Endodermal cell (in vitro differentiated cells): Measurements from ENCODE around the gene MTIF3. TPM values are rescaled to one million over a fixed set of nuclear protein-coding genes. Genes with fewer than 3 reads are reported as not detected.
A peak's percentile ranks its signal among the peaks of the same experiment; 100 is the strongest.
"Not testable (repeated sequence)": the region's sequence is repeated elsewhere in the genome, so short reads cannot be mapped to it uniquely, and the experiment has no call there.

Experiments
- DNase-seq: peaks from one replicate; pipeline ENCODE4 v3.0.0-alpha.2; 2017
- H3K27ac ChIP-seq: 2 replicates; pipeline ENCODE4 v1.5.1; 2013; ENCODE audit warnings: mild to moderate bottlenecking, low read depth, low read length, moderate library complexity
- H3K27me3 ChIP-seq: 2 replicates; pipeline ENCODE4 v1.6.1; 2013; ENCODE audit warnings: mild to moderate bottlenecking, low read length, moderate library complexity; ENCODE audit not compliant: insufficient read depth, control insufficient read depth, poor library complexity, severe bottlenecking
- H3K36me3 ChIP-seq: 2 replicates; pipeline ENCODE4 v1.7.0; 2013; ENCODE audit warnings: mild to moderate bottlenecking, low read length, moderate library complexity; ENCODE audit not compliant: control insufficient read depth, insufficient read depth
- H3K4me1 ChIP-seq: one replicate; pipeline ENCODE4 v1.7.0; 2013; ENCODE audit warnings: low read length; ENCODE audit not compliant: control insufficient read depth, insufficient read depth
- H3K4me3 ChIP-seq: 2 replicates; pipeline ENCODE4 v1.5.1; 2013; ENCODE audit warnings: mild to moderate bottlenecking, low read length, moderate library complexity
- H3K9ac ChIP-seq: 2 replicates; pipeline ENCODE4 v1.6.1; 2013; ENCODE audit warnings: mild to moderate bottlenecking, low read length, moderate library complexity; ENCODE audit not compliant: poor library complexity, severe bottlenecking; ENCODE audit errors: extremely low read depth
- H3K9me3 ChIP-seq: 2 replicates; pipeline ENCODE4 v1.6.1; 2013; ENCODE audit warnings: mild to moderate bottlenecking, low read length, moderate library complexity; ENCODE audit not compliant: control insufficient read depth
- H3K27ac Mint-ChIP-seq: 2 replicates; pipeline ENCODE4 v1.8.0; 2020; ENCODE audit warnings: mixed read lengths
- H3K27me3 Mint-ChIP-seq: 2 replicates; pipeline ENCODE4 v1.8.0; 2021; ENCODE audit warnings: mild to moderate bottlenecking, mixed read lengths; ENCODE audit not compliant: insufficient read depth
- H3K36me3 Mint-ChIP-seq: 2 replicates; pipeline ENCODE4 v1.8.0; 2020; ENCODE audit warnings: low read depth, mixed read lengths
- H3K4me1 Mint-ChIP-seq: 2 replicates; pipeline ENCODE4 v1.8.0; 2020; ENCODE audit warnings: mixed read lengths
- H3K4me3 Mint-ChIP-seq: 2 replicates; pipeline ENCODE4 v1.8.0; 2020; ENCODE audit warnings: mild to moderate bottlenecking, moderate library complexity, mixed read lengths
- H3K9me3 Mint-ChIP-seq: 2 replicates; pipeline ENCODE4 v1.8.0; 2020; ENCODE audit warnings: mild to moderate bottlenecking, mixed read lengths
- WGBS, 2 experiments: methylation state at CpG; one replicate each; pipeline versions ENCODE4 v1.1.5 to v1.1.7; 2013; ENCODE audit warnings: missing lambda C conversion rate in 2 of 2, mixed read lengths in 1 of 2; ENCODE audit not compliant: insufficient coverage in 1 of 2, insufficient read length in 1 of 2; 5-methylcytosine and 5-hydroxymethylcytosine counted together
- total RNA-seq, 2 donors: library from RNA; stranded (reverse); fragmentation: NEBNext Ultra II Directional in 1 of 2; extraction: Animal tissue kit (Norgen Biotek cat#: 25700) in 1 of 2; gene quantifications; 2 replicates in 1 of 2; 3 replicates in 1 of 2; pipeline ENCODE4 v1.2.1, GENCODE V29; 2021
- TF ChIP-seq, protein P1 (sequence below): fragments of 200-600 bp; sonication (generic); conservative IDR thresholded peaks from 2 replicates; pipeline ENCODE4 v1.5.0; 2021; ENCODE audit warnings: antibody characterized with exemption, mild to moderate bottlenecking

Gene MTIF3
- total RNA-seq, 2 donors from 2014 or later = 35.0 to 46.8 TPM

DNA sequence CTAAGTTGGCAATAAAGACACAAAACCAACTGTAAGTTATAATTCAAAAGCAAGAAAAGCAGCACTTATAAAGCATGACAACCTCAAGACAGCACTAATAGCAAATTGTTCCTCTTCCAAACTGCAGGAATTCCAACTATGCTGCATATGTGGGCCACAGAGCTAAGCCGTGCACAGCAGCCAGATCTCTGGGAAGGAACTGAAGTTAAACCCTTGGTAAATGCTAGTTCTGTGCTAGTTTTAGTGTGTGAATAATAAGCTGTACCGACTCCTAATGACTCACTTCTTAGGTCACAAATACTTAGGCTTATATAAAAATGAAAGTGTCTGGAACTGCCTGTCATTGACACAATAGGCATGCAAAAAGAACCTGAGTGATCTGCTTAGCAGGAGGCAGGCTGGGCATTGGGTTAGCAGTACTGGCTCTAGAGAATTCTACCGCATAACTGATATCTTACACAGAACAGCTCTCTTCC, 47.1 kb downstream of the MTIF3 start:
- no peak overlapping the region for H3K9ac ChIP-seq
- Mint-ChIP-seq H3K27ac (peak overlapping the region; percentile 35), H3K4me1 (peaks cover 15% of the 10 kb centered on the region), H3K4me3 (no peak overlapping the region), H3K36me3 (no peaks in the 10 kb centered on the region), H3K9me3 (no peaks in the 10 kb centered on the region), H3K27me3 (no peaks in the 10 kb centered on the region)
- no peak overlapping the region for H3K27ac ChIP-seq
- H3K4me3 ChIP-seq = no peak overlapping the region
- TF ChIP-seq, protein P1, sequence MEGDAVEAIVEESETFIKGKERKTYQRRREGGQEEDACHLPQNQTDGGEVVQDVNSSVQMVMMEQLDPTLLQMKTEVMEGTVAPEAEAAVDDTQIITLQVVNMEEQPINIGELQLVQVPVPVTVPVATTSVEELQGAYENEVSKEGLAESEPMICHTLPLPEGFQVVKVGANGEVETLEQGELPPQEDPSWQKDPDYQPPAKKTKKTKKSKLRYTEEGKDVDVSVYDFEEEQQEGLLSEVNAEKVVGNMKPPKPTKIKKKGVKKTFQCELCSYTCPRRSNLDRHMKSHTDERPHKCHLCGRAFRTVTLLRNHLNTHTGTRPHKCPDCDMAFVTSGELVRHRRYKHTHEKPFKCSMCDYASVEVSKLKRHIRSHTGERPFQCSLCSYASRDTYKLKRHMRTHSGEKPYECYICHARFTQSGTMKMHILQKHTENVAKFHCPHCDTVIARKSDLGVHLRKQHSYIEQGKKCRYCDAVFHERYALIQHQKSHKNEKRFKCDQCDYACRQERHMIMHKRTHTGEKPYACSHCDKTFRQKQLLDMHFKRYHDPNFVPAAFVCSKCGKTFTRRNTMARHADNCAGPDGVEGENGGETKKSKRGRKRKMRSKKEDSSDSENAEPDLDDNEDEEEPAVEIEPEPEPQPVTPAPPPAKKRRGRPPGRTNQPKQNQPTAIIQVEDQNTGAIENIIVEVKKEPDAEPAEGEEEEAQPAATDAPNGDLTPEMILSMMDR = no peak
- WGBS, 2 experiments = 46 to 57% methylated on average over 3 of the region's 3 CpGs
- H3K27me3 ChIP-seq = no peaks in the 10 kb centered on the region
- H3K9me3 ChIP-seq = no peaks in the 10 kb centered on the region
- no peak for DNase-seq
- no peaks in the 10 kb centered on the region for H3K36me3 ChIP-seq
- no peaks in the 10 kb centered on the region for H3K4me1 ChIP-seq

DNA sequence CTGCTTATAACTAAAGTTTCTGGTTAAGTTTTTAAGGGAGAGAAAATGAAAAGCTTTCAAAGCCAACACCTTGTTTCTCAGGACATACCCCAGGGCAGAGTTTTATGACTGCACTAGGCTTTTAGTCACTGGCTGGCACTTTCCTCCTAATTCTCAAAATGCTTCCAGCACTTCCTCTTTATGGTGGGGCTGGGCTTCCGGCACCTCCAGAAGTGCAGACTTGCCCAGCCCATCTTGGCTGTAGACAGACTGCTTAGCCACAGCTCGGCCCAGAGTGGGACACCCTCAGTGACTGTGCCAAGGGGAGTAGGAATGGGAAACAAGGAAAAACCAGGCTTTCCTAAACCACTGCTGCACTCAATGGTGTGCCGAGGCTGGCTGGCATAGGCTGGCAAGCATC, 49.2 kb downstream of the MTIF3 start:
- H3K36me3 ChIP-seq = no peaks in the 10 kb centered on the region
- no peaks in the 10 kb centered on the region for H3K27me3 ChIP-seq
- 93% methylated on average over 3 of the region's 3 CpGs; no CpG with 5 or more reads in 1 of the 2 experiments for WGBS, 2 experiments
- H3K4me1 ChIP-seq = no peaks in the 10 kb centered on the region
- no peaks in the 10 kb centered on the region for H3K9me3 Mint-ChIP-seq
- H3K27me3 Mint-ChIP-seq = no peaks in the 10 kb centered on the region
- no peak overlapping the region for H3K4me3 Mint-ChIP-seq
- no peaks in the 10 kb centered on the region for H3K36me3 Mint-ChIP-seq
- no peaks in the 10 kb centered on the region for H3K9me3 ChIP-seq
- TF ChIP-seq, protein P1 = no peak
- H3K4me1 Mint-ChIP-seq = peaks cover 15% of the 10 kb centered on the region
- H3K4me3 ChIP-seq = no peak overlapping the region
- H3K27ac Mint-ChIP-seq = no peak overlapping the region
- H3K9ac ChIP-seq = no peak overlapping the region
- no peak for DNase-seq
- H3K27ac ChIP-seq = no peak overlapping the region

DNA sequence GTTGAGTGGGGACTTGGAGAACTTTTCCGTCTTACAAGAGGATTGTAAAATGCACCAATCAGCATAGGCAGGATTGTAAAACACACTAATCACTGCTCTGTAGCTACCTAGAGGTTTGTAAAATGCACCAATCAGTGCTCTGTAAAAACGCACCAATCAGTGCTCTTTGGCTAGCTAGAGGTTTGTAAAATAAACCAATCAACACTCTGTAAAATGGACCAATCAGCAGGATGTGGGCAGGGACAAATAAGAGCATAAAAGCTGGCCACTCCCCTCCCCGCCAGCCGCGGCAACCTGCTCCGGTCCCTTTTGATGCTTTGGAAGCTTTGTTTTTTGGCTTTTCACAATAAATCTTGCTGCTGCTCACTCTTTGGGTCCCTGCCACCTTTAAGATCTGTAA, 50.0 kb downstream of the MTIF3 start:
- not testable (repeated sequence) for H3K4me3 Mint-ChIP-seq, H3K27ac ChIP-seq, H3K27me3 ChIP-seq, DNase-seq, H3K27ac Mint-ChIP-seq, H3K4me1 ChIP-seq, H3K9me3 Mint-ChIP-seq, H3K9ac ChIP-seq, H3K27me3 Mint-ChIP-seq, H3K36me3 Mint-ChIP-seq, H3K9me3 ChIP-seq, H3K36me3 ChIP-seq, H3K4me3 ChIP-seq
- WGBS, 2 experiments = 81 to 86% methylated on average over 6 of the region's 6 CpGs
- peaks cover 18% of the 10 kb centered on the region for H3K4me1 Mint-ChIP-seq

DNA sequence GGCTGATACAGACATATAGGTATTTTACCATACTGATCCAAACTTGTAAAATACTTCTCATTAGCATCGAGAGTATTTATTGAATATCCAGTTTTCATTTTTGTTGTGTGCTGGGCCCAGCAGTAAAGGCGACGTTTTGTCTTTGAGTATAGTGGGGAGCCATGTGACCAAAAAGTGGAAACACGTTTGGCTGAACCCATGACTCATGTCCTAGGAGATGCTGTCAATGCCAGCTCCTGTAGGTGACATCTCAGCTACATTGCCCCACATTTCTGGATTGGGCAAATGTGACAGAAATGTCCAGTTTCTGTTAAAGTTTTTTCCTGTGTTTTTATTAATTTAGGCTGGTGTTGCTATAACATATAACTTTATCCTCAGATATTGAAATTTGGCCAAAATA, 52.0 kb downstream of the MTIF3 start:
- TF ChIP-seq, protein P1 = no peak
- no peaks in the 10 kb centered on the region for H3K36me3 Mint-ChIP-seq
- DNase-seq = no peak
- Histone ChIP-seq H3K9ac (no peak overlapping the region), H3K27me3 (no peaks in the 10 kb centered on the region), H3K27ac (no peak overlapping the region), H3K4me1 (no peaks in the 10 kb centered on the region), H3K9me3 (no peaks in the 10 kb centered on the region), H3K4me3 (no peak overlapping the region), H3K36me3 (no peaks in the 10 kb centered on the region)
- WGBS, 2 experiments = 90 to 100% methylated on average over 2 to 4 of the region's 4 CpGs
- H3K4me3 Mint-ChIP-seq = no peak overlapping the region
- no peak overlapping the region for H3K27ac Mint-ChIP-seq
- peaks cover 13% of the 10 kb centered on the region for H3K4me1 Mint-ChIP-seq
- no peaks in the 10 kb centered on the region for H3K9me3 Mint-ChIP-seq
- no peaks in the 10 kb centered on the region for H3K27me3 Mint-ChIP-seq
